ENCODE data around the gene WASF3.
"Not testable (repeated sequence)": the region's sequence is repeated elsewhere in the genome, so short reads cannot be mapped to it uniquely, and the experiment has no call there.

Gene WASF3

DNA sequence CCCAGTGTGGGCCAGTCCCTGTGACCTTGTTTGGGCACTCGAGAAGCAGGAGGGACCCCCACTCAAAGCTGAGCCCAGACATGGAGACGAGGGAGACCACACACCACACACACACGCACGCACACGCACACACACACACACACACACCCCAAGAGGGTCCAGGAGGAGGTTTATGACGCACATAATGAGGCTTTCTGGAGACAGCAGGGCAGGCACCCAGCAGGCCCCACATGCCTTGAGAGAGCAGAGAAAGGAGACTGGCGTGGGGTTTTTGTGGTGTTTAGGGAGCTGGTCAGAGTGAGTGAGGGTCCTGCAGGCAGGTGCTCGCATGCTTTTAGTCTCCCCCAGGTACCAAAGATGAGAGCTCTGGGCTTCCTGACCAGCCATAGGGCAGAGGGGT is 160.7 kb downstream of the WASF3 start:
- DNase-seq (ENCODE audit: low spot score) = no peak

GRCh38 chr13:26718872-26719271 is 161.4 kb downstream of the WASF3 start:
- no peak for DNase-seq (ENCODE audit: low spot score)

DNA sequence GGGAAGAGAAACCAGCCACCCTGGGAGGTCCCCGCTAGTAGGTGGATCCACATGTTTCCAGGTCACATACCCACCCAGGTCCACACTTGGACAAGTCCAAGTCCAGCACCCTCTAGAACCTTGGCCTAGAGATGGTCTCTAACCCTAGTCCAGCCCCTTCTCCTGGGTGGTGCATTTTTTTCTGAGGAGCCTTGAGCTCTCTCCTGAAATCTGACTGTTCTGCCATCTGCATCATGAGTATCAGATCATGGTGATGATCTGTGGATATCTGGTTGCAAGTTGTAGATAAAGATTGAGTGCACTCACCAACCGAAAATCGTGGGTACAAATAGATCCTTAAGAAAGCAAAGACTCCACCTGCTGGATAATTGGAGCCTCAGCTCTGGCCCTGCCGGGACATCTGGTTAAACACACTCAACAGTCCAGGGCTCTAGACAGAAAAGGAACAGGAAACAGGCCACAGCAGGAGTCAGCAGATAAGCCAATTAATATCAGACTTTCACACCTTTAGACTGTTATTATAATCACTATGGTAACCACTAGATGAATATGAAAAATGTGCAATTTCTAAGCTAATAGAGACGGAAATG is 162.0 kb downstream of the WASF3 start:
- DNase-seq (ENCODE audit: low spot score) = peak; percentile 10

GRCh38 chr13:26721251-26722121 is 164.0 kb downstream of the WASF3 start:
- peak; percentile 18 for DNase-seq (ENCODE audit: low spot score)

DNA sequence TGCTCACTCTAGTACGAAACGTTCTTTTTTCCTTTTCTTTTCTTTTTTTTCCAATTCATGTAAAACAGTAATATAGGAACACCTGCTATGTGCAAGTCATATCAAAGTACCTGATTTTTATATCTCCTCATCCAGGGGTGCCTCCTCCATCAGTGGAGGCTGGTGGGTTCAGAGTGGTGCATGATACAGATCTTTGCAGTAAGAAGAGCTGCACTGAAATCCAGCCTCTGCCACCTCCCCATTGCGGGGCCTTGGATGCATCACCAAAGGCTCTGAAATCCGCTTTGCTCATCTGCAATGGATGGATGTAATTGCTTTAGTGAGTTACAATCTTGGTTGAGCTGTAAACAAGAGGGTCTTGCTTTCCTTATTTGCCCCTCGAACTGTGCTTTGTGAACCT is 164.8 kb downstream of the WASF3 start:
- DNase-seq (ENCODE audit: low spot score) = no peak

- DNase-seq (ENCODE audit: low spot score) = not testable (repeated sequence)
These were observed 166.1 kb downstream of the WASF3 start for GRCh38 chr13:26723620-26724019.

- no peak for DNase-seq (ENCODE audit: low spot score)
These were observed 169.2 kb downstream of the WASF3 start for GRCh38 chr13:26726684-26727083.

GRCh38 chr13:26727122-26727521 is 169.6 kb downstream of the WASF3 start:
- no peak for DNase-seq (ENCODE audit: low spot score)

DNA sequence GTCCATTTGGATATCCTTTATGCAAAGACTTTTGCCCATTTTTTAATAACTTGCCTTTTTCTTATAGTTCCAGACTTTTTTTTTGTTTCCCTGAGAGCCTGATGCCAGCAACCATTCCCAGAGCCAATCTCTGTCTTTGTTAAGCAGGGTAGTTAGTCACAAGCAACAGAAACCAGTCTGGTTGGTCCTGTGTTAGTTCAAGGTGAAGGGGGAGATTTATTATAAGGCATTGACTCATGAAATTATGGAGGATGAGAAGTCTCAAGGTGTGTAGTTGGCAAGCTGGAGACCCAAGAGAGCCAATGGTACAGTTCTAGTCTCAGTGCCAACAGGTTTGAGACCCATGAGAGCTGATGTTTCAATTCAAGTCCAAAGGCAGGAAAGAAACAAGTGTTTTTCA is 170.2 kb downstream of the WASF3 start:
- no peak for DNase-seq (ENCODE audit: low spot score)

DNA sequence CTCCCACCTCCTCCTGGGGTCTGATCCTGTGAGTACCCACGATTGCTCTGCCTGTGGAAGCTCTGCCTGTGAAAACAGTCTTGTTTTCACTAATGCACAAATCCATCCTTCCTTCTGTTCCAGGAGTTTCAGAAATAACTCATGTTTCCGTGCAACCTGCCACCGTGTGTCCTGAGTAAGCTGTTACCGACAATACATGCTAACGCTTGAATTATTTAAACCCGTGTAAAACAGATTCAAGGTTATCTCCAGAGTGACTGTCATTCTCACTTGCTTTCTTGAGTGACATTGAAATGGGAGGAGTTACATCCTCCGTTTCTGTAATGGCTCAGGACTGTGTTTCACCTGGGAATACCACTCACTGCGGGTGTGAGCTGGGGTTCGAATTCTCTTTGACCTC is 178.2 kb downstream of the WASF3 start:
- DNase-seq (ENCODE audit: low spot score) = no peak

Data from kidney capillary endothelial cell (primary cell).